Fibroblast of pulmonary artery (primary cell): Measurements from ENCODE around the gene USP17L18.
"Not testable (repeated sequence)": the region's sequence is repeated elsewhere in the genome, so short reads cannot be mapped to it uniquely, and the experiment has no call there.

ENCODE experiments used
- DNase-seq: peaks from one replicate; pipeline ENCODE4 v3.0.0-alpha.2; 2010; ENCODE audit warnings: low read depth
- H3K4me3 ChIP-seq: replicated peaks from 2 replicates; pipeline ENCODE4 v1.5.1; 2011; ENCODE audit warnings: low read depth, mild to moderate bottlenecking, control low read depth, low read length, moderate library complexity

The USP17L18 gene

GRCh38 chr4:9247953-9248680 lies at the start of gene USP17L18:
USP17L18 (plus strand) TSS chr4:9248630; CDS start chr4:9248630, 0 bp downstream.
- not testable (repeated sequence) for DNase-seq

GRCh38 chr4:9210357-9210756 lies 38.1 kb upstream of the USP17L18 start, which contains the start of gene USP17L10:
USP17L10 (plus strand) TSS chr4:9210657; CDS start chr4:9210657, 0 bp downstream.
- not testable (repeated sequence) for DNase-seq

More at GRCh38 chr4:9247953-9248680, at the start of gene USP17L18:
- not testable (repeated sequence) for H3K4me3 ChIP-seq

GRCh38 chr4:9214701-9215100 lies 33.7 kb upstream of the USP17L18 start:
- DNase-seq, H3K4me3 ChIP-seq: not testable (repeated sequence)

More at GRCh38 chr4:9210357-9210756, 38.1 kb upstream of the USP17L18 start, which contains the start of gene USP17L10:
- H3K4me3 ChIP-seq: not testable (repeated sequence)

- DNase-seq, H3K4me3 ChIP-seq: not testable (repeated sequence)
Observed at GRCh38 chr4:9215105-9215504, 33.3 kb upstream of the USP17L18 start, which contains the start of gene USP17L11. USP17L11 (plus strand) TSS chr4:9215405; CDS start chr4:9215405, 0 bp downstream.

GRCh38 chr4:9219852-9220251 lies 28.6 kb upstream of the USP17L18 start, which contains the start of gene USP17L12:
USP17L12 (plus strand) TSS chr4:9220152; CDS start chr4:9220152, 0 bp downstream.
- not testable (repeated sequence) for DNase-seq

GRCh38 chr4:9224596-9224995 lies 23.8 kb upstream of the USP17L18 start, which contains the start of gene USP17L13:
USP17L13 (plus strand) TSS chr4:9224896; CDS start chr4:9224896, 0 bp downstream.
- not testable (repeated sequence) for DNase-seq, H3K4me3 ChIP-seq

More at GRCh38 chr4:9219852-9220251, 28.6 kb upstream of the USP17L18 start, which contains the start of gene USP17L12:
- H3K4me3 ChIP-seq: not testable (repeated sequence)

GRCh38 chr4:9230249-9230648 lies 18.2 kb upstream of the USP17L18 start:
- not testable (repeated sequence) for DNase-seq, H3K4me3 ChIP-seq

- not testable (repeated sequence) for H3K4me3 ChIP-seq, DNase-seq
Observed at GRCh38 chr4:9234085-9234484, 14.3 kb upstream of the USP17L18 start, which contains the start of gene USP17L15. USP17L15 (plus strand) TSS chr4:9234385; CDS start chr4:9234385, 0 bp downstream.

GRCh38 chr4:9238461-9238860 lies 10.0 kb upstream of the USP17L18 start:
- not testable (repeated sequence) for DNase-seq

GRCh38 chr4:9243579-9243978 lies 4.9 kb upstream of the USP17L18 start, which contains the start of gene USP17L17:
USP17L17 (plus strand) TSS chr4:9243879; CDS start chr4:9243879, 0 bp downstream.
- DNase-seq, H3K4me3 ChIP-seq: not testable (repeated sequence)

More at GRCh38 chr4:9238461-9238860, 10.0 kb upstream of the USP17L18 start:
- H3K4me3 ChIP-seq: not testable (repeated sequence)

GRCh38 chr4:9253078-9253477 lies 4.6 kb downstream of the USP17L18 start, which contains the start of gene USP17L19:
USP17L19 (plus strand) TSS chr4:9253378; CDS start chr4:9253378, 0 bp downstream.
- not testable (repeated sequence) for H3K4me3 ChIP-seq, DNase-seq

GRCh38 chr4:9257824-9258223 lies 9.4 kb downstream of the USP17L18 start, which contains the start of gene USP17L20:
USP17L20 (plus strand) TSS chr4:9258124; CDS start chr4:9258124, 0 bp downstream.
- H3K4me3 ChIP-seq, DNase-seq: not testable (repeated sequence)

- not testable (repeated sequence) for DNase-seq, H3K4me3 ChIP-seq
Observed at GRCh38 chr4:9262572-9262971, 14.1 kb downstream of the USP17L18 start, which contains the start of gene USP17L21. USP17L21 (plus strand) TSS chr4:9262872; CDS start chr4:9262872, 0 bp downstream.

GRCh38 chr4:9267319-9267718 lies 18.9 kb downstream of the USP17L18 start, which contains the start of gene USP17L22:
USP17L22 (plus strand) TSS chr4:9267619; CDS start chr4:9267619, 0 bp downstream.
- not testable (repeated sequence) for H3K4me3 ChIP-seq, DNase-seq

GRCh38 chr4:9271719-9272118 lies 23.3 kb downstream of the USP17L18 start:
- not testable (repeated sequence) for DNase-seq, H3K4me3 ChIP-seq
